Activated B cell treated with CpG ODN at 0.5 μM for 24 hours (primary cell): ENCODE measurements around the gene PCDHB13. TPM values are rescaled to one million over a fixed set of nuclear protein-coding genes. Genes with fewer than 3 reads are reported as not detected.
"Not testable (repeated sequence)": the region's sequence is repeated elsewhere in the genome, so short reads cannot be mapped to it uniquely, and the experiment has no call there.

Source experiments
- ATAC-seq: fragments of 200-7000 bp; cut with Tn5 transposase; one replicate; pipeline ENCODE4 v1.10.0; 2021; ENCODE audit warnings: low read depth, mild to moderate bottlenecking, moderate library complexity
- CTCF ChIA-PET: fragments of 350-600 bp; sonication (Branson Sonifier 250); formaldehyde crosslinking; loops from one replicate; lab custom pipeline; 2021; ENCODE audit warnings: antibody characterized with exemption; lab: Charles Lee
- POLR2A ChIA-PET: fragments of 350-600 bp; sonication (Branson Sonifier 250); formaldehyde crosslinking; loops from one replicate; lab custom pipeline; 2021; ENCODE audit warnings: antibody characterized with exemption; lab: Charles Lee
- DNase-seq: peaks from one replicate; pipeline ENCODE4 v3.0.0; 2022
- H3K27ac Mint-ChIP-seq: one replicate; pipeline ENCODE4 v1.8.0; 2020; ENCODE audit warnings: mixed read lengths
- H3K27me3 Mint-ChIP-seq: one replicate; pipeline ENCODE4 v1.8.0; 2021; ENCODE audit warnings: mixed read lengths
- H3K36me3 Mint-ChIP-seq: one replicate; pipeline ENCODE4 v1.8.0; 2021; ENCODE audit warnings: low read depth, mixed read lengths
- H3K4me1 Mint-ChIP-seq: one replicate; pipeline ENCODE4 v1.8.0; 2021; ENCODE audit warnings: mixed read lengths
- H3K4me3 Mint-ChIP-seq: one replicate; pipeline ENCODE4 v1.8.0; 2020; ENCODE audit warnings: mild to moderate bottlenecking, mixed read lengths
- H3K9me3 Mint-ChIP-seq: one replicate; pipeline ENCODE4 v1.8.0; 2020; ENCODE audit warnings: mixed read lengths
- intact Hi-C: fragments of 100-400 bp; cut with micrococcal nuclease; formaldehyde crosslinking; loops from one replicate; pipeline ENCODE4 v1.15.1; 2024
- total RNA-seq: library from RNA; stranded (reverse); gene quantifications from 2 replicates; pipeline ENCODE4 v1.2.3, GENCODE V29; 2022
- TF ChIP-seq, protein P1 (sequence below): fragments of 200-600 bp; IDR thresholded peaks from one replicate; pipeline ENCODE4 v1.8.0; 2022; ENCODE audit warnings: antibody characterized with exemption, mild to moderate bottlenecking

Gene PCDHB13
- total RNA-seq, 1 donor from 2014 or later: 0.09 TPM

DNA sequence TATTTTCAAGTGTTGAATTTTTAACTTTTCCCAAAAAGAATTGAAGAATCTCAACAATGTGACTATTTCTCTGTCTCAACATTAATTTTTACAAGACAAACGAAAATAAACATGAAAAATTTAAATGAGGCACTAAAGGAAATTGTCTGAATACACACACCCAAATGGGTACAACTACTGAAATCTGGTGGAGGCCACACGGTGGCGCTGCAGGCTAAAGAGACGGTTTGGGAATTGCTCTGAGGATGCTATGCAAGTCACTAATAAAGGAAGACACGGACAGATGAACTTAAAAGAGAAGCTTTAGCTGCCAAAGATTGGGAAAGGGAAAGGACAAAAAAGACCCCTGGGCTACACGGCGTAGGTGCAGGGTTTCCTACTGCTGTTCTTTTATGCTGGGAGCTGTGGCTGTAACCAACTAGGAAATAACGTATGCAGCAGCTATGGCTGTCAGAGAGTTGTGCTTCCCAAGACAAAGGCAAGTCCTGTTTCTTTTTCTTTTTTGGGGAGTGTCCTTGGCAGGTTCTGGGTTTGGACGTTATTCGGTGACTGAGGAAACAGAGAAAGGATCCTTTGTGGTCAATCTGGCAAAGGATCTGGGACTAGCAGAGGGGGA is 21.5 kb upstream of the PCDHB13 start, which contains the start of gene PCDHB10:
Gene PCDHB10 (plus strand): TSS at position 244 of the 616 bp plus-strand sequence. CDS start 200 bp downstream, at position 444.
- Mint-ChIP-seq H3K36me3 (peaks cover 4% of the 10 kb centered on the region), H3K27ac (no peak within 1 kb of the TSS), H3K27me3 (peaks cover 22% of the 10 kb centered on the region), H3K4me1 (peaks cover under 1% of the 10 kb centered on the region), H3K9me3 (peaks cover 24% of the 10 kb centered on the region), H3K4me3 (no peak within 1 kb of the TSS)
- no peak for ATAC-seq
- intact Hi-C loops: no loop called here
- no peak for DNase-seq
- ChIA-PET CTCF (interaction anchor here (1.4 kb wide), 1 partner anchor 372 kb away, joined by 5 read pairs; no protein-coding TSS in a partner anchor), POLR2A (no interaction called here)
- TF ChIP-seq, protein P1, sequence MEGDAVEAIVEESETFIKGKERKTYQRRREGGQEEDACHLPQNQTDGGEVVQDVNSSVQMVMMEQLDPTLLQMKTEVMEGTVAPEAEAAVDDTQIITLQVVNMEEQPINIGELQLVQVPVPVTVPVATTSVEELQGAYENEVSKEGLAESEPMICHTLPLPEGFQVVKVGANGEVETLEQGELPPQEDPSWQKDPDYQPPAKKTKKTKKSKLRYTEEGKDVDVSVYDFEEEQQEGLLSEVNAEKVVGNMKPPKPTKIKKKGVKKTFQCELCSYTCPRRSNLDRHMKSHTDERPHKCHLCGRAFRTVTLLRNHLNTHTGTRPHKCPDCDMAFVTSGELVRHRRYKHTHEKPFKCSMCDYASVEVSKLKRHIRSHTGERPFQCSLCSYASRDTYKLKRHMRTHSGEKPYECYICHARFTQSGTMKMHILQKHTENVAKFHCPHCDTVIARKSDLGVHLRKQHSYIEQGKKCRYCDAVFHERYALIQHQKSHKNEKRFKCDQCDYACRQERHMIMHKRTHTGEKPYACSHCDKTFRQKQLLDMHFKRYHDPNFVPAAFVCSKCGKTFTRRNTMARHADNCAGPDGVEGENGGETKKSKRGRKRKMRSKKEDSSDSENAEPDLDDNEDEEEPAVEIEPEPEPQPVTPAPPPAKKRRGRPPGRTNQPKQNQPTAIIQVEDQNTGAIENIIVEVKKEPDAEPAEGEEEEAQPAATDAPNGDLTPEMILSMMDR: no peak

DNA sequence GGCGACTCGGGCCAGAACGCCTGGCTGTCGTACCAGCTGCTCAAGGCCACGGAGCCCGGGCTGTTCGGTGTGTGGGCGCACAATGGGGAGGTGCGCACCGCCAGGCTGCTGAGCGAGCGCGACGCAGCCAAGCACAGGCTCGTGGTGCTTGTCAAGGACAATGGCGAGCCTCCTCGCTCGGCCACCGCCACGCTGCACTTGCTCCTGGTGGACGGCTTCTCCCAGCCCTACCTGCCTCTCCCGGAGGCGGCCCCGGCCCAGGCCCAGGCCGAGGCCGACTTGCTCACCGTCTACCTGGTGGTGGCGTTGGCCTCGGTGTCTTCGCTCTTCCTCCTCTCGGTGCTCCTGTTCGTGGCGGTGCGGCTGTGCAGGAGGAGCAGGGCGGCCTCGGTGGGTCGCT is 19.4 kb upstream of the PCDHB13 start:
- ATAC-seq, H3K36me3 Mint-ChIP-seq, CTCF ChIA-PET, DNase-seq, H3K4me3 Mint-ChIP-seq, intact Hi-C loops, H3K4me1 Mint-ChIP-seq, POLR2A ChIA-PET, H3K27ac Mint-ChIP-seq: not testable (repeated sequence)
- peaks cover 30% of the 10 kb centered on the region for H3K9me3 Mint-ChIP-seq
- H3K27me3 Mint-ChIP-seq: peaks cover 19% of the 10 kb centered on the region

DNA sequence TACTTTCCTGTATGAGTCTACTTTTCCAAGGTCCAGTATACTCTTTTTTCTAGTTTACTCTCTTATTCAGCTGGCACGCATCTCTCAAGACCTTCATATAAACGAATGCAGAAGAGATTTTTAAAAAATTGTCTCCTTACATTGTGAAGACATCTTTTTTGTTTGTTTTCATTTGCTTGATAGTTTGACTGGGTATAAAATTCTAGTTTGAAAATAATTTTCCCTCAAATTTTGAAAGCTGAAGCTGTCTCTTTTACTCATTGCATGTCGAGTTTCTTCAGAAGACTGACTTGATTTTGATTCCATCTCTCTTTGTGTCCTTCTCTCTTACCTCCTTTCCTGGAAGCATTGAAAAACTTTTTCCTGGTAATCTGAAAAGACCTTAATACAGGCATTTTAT is 17.4 kb upstream of the PCDHB13 start:
- TF ChIP-seq, protein P1: no peak
- intact Hi-C loops: no loop called here
- peaks cover 24% of the 10 kb centered on the region for H3K27me3 Mint-ChIP-seq
- no peak overlapping the region for H3K27ac Mint-ChIP-seq
- H3K9me3 Mint-ChIP-seq: peaks cover 37% of the 10 kb centered on the region
- no peaks in the 10 kb centered on the region for H3K4me1 Mint-ChIP-seq
- DNase-seq (no peak), ATAC-seq (no peak)
- ChIA-PET CTCF (no interaction called here), POLR2A (no interaction called here)
- no peak overlapping the region for H3K4me3 Mint-ChIP-seq
- H3K36me3 Mint-ChIP-seq: peaks cover 4% of the 10 kb centered on the region

DNA sequence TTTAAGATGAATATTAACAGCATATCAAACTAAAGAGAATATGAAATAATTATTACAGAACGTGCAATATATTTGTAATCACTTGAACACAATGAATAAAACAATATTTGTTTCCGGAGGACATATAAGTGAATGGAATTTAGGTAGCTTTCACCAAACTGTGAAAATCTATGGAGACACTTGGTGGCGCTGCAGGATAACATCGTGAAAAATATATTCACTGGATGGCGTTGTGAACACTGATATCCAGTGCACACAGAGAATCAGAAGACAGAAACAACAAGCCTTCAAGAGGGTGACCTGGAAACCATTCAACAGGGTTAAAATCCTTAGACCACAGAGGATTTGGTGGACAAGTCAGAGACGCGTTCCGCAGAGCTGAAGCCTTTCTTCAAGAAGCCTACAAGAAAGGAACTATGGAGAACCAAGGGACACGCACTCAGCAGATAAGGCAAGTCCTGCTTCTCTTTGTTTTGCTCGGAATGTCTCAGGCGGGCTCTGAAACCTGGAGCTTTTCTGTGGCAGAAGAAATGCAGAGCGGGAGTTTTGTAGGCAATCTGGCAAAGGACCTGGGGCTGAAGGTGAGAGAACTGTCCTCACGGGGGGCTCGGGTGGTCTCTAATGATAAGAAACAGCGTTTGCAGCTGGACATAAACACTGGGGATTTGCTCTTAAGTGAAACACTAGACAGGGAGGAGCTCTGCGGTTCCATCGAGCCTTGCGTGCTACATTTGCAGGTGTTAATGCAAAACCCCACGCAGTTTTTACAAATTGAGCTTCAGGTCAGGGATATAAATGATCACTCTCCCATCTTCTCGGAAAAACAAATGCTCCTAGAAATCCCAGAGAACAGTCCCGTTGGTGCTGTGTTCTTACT is 14.1 kb upstream of the PCDHB13 start, which contains the start of gene PCDHB11:
Gene PCDHB11 (plus strand): TSS at position 269 of the 877 bp plus-strand sequence. CDS start 148 bp downstream, at position 417.
- intact Hi-C loops: no loop called here
- ChIA-PET CTCF (no interaction called here), POLR2A (no interaction called here)
- H3K4me1 Mint-ChIP-seq: no peaks in the 10 kb centered on the region
- no peak for ATAC-seq
- peaks cover 2% of the 10 kb centered on the region for H3K36me3 Mint-ChIP-seq
- TF ChIP-seq, protein P1: no peak
- DNase-seq: no peak
- peaks cover 7% of the 10 kb centered on the region for H3K27me3 Mint-ChIP-seq
- H3K4me3 Mint-ChIP-seq: no peak within 1 kb of the TSS
- no peak within 1 kb of the TSS for H3K27ac Mint-ChIP-seq
- peaks cover 33% of the 10 kb centered on the region for H3K9me3 Mint-ChIP-seq

DNA sequence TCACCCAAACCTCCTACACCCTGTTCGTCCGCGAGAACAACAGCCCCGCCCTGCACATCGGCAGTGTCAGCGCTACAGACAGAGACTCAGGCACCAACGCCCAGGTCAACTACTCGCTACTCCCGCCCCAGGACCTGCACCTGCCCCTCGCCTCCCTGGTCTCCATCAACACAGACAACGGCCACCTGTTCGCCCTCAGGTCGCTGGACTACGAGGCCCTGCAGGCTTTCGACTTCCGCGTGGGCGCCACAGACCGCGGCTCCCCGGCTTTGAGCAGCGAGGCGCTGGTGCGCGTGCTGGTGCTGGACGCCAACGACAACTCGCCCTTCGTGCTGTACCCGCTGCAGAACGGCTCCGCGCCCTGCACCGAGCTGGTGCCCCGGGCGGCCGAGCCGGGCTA is 12.6 kb upstream of the PCDHB13 start:
- POLR2A ChIA-PET, DNase-seq, intact Hi-C loops, CTCF ChIA-PET, H3K36me3 Mint-ChIP-seq, H3K27me3 Mint-ChIP-seq, H3K4me1 Mint-ChIP-seq, ATAC-seq, H3K27ac Mint-ChIP-seq, H3K4me3 Mint-ChIP-seq: not testable (repeated sequence)
- H3K9me3 Mint-ChIP-seq: peaks cover 30% of the 10 kb centered on the region

DNA sequence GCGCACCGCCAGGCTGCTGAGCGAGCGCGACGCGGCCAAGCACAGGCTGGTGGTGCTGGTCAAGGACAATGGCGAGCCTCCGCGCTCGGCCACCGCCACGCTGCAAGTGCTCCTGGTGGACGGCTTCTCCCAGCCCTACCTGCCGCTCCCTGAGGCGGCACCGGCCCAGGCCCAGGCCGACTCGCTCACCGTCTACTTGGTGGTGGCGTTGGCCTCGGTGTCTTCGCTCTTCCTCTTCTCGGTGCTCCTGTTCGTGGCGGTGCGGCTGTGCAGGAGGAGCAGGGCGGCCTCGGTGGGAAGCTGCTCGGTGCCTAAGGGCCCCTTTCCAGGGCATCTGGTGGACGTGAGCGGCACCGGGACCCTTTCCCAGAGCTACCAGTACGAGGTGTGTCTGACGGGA is 12.1 kb upstream of the PCDHB13 start:
- POLR2A ChIA-PET, ATAC-seq, DNase-seq, H3K27ac Mint-ChIP-seq, intact Hi-C loops, CTCF ChIA-PET, H3K36me3 Mint-ChIP-seq, H3K4me1 Mint-ChIP-seq, H3K4me3 Mint-ChIP-seq, H3K27me3 Mint-ChIP-seq: not testable (repeated sequence)
- peaks cover 25% of the 10 kb centered on the region for H3K9me3 Mint-ChIP-seq
